Tibial nerve (tissue), 4 donors: ENCODE results near the gene PYGL. TPM values are rescaled to one million over a fixed set of nuclear protein-coding genes. Genes with fewer than 3 reads are reported as not detected.
A peak's percentile ranks its signal among the peaks of the same experiment; 100 is the strongest.

Experiments used
- DNase-seq, 2 donors: peaks; one replicate each; pipeline ENCODE4 v3.0.0-alpha.2; 2019; ENCODE audit warnings: low spot score in 2 of 2
- H3K27ac ChIP-seq, 4 donors: fragments of 200-600 bp; sonication (generic) in 3 of 4; one replicate each; pipeline ENCODE4 v1.5.1; 2017 to 2019; ENCODE audit warnings: mild to moderate bottlenecking in 1 of 4
- H3K27me3 ChIP-seq, 2 donors: fragments of 200-600 bp; sonication (generic) in 1 of 2; one replicate each; pipeline versions ENCODE4 v1.5.1 to v1.6.0; 2017 to 2019
- H3K36me3 ChIP-seq, 3 donors: fragments of 200-600 bp; sonication (generic); one replicate each; pipeline ENCODE4 v1.5.1; 2018 to 2019
- H3K4me1 ChIP-seq, 4 donors: fragments of 200-600 bp; sonication (generic) in 3 of 4; one replicate each; pipeline ENCODE4 v1.5.1; 2017 to 2019
- H3K4me3 ChIP-seq, 4 donors: fragments of 200-600 bp; sonication (generic) in 3 of 4; one replicate each; pipeline ENCODE4 v1.5.1; 2017 to 2019; ENCODE audit warnings: mild to moderate bottlenecking in 1 of 4, moderate library complexity in 1 of 4
- H3K9me3 ChIP-seq, 4 donors: fragments of 200-600 bp; sonication (generic) in 3 of 4; one replicate each; pipeline ENCODE4 v1.5.1; 2017 to 2019
- CTCF ChIP-seq, 5 experiments: fragments of 200-600 bp in 3 of 5; fragments of 450-650 bp in 2 of 5; sonication (generic) in 3 of 5; IDR thresholded peaks; one replicate each; pipeline ENCODE4 v1.5.1; 2016 to 2019; ENCODE audit warnings: antibody characterized with exemption in 5 of 5, mild to moderate bottlenecking in 3 of 5, moderate library complexity in 2 of 5
- EP300 ChIP-seq, 2 donors: sonication (generic); formaldehyde crosslinking; IDR thresholded peaks; one replicate each; pipeline ENCODE4 v1.6.1; 2017; ENCODE audit warnings: antibody characterized with exemption in 2 of 2, mild to moderate bottlenecking in 1 of 2
- POLR2A ChIP-seq, 2 donors: fragments of 450-650 bp; IDR thresholded peaks; one replicate each; pipeline ENCODE4 v1.6.1; 2017; ENCODE audit warnings: antibody characterized with exemption in 2 of 2, mild to moderate bottlenecking in 2 of 2, moderate library complexity in 2 of 2
- WGBS, 2 donors: methylation state at CpG; one replicate each; pipeline ENCODE4 v1.1.5; 2018; 5-methylcytosine and 5-hydroxymethylcytosine counted together
- total RNA-seq, 4 donors: library from RNA; depleted of rRNA; stranded (reverse); fragments of >200 nt; gene quantifications; one replicate each; pipeline ENCODE4 v1.1.0, GENCODE V29; 2016

PYGL gene
- total RNA-seq, 4 donors from 2014 or later: 50.0 to 112 (median 74.3) TPM

GRCh38 chr14:50932592-50933495, 11.4 kb downstream of the PYGL start:
- 82 to 84% methylated on average over 4 of the region's 4 CpGs for WGBS, 2 donors
- peaks cover 0 to 78% (median 0%) of the 10 kb centered on the region in 3 donors for H3K36me3 ChIP-seq

GRCh38 chr14:50932156-50932555, 12.1 kb downstream of the PYGL start:
- H3K4me3 ChIP-seq: no peak overlapping the region
- TF ChIP-seq POLR2A (IDR thresholded peaks at IDR 0.05) (no peak), CTCF (IDR thresholded peaks at IDR 0.05) (no peak), EP300 (IDR thresholded peaks at IDR 0.05) (no peak)
- H3K9me3 ChIP-seq: no peaks in the 10 kb centered on the region
- H3K27ac ChIP-seq: no peak overlapping the region
- peaks cover 0 to 85% (median 0%) of the 10 kb centered on the region in 3 donors for H3K36me3 ChIP-seq
- no peak for DNase-seq
- H3K27me3 ChIP-seq: no peaks in the 10 kb centered on the region
- H3K4me1 ChIP-seq: peaks cover 0 to 3% (median 0%) of the 10 kb centered on the region in 4 donors
- 69 to 82% methylated on average over 1 of the region's 1 CpG for WGBS, 2 donors

More at GRCh38 chr14:50932592-50933495, 11.4 kb downstream of the PYGL start:
- Histone ChIP-seq H3K27ac (no peak overlapping the region), H3K4me1 (peaks cover 0 to 7% (median 0%) of the 10 kb centered on the region in 4 donors), H3K9me3 (no peaks in the 10 kb centered on the region), H3K27me3 (no peaks in the 10 kb centered on the region), H3K4me3 (no peak overlapping the region)
- no peak for DNase-seq
- no peak for TF ChIP-seq EP300 (IDR thresholded peaks at IDR 0.05)
- TF ChIP-seq POLR2A (IDR thresholded peaks at IDR 0.05): no peak
- TF ChIP-seq CTCF (IDR thresholded peaks at IDR 0.05): no peak

GRCh38 chr14:50931559-50931958, 12.7 kb downstream of the PYGL start:
- no peak for DNase-seq
- TF ChIP-seq EP300 (IDR thresholded peaks at IDR 0.05) (no peak), CTCF (IDR thresholded peaks at IDR 0.05) (no peak), POLR2A (IDR thresholded peaks at IDR 0.05) (no peak)
- Histone ChIP-seq H3K27ac (no peak overlapping the region), H3K4me1 (peaks cover 0 to 3% (median 0%) of the 10 kb centered on the region in 4 donors), H3K27me3 (no peaks in the 10 kb centered on the region), H3K4me3 (no peak overlapping the region), H3K9me3 (no peaks in the 10 kb centered on the region), H3K36me3 (peaks cover 0 to 87% (median 0%) of the 10 kb centered on the region in 3 donors)
- 95 to 96% methylated on average over 3 of the region's 3 CpGs for WGBS, 2 donors

- WGBS, 2 donors: 66 to 95% methylated on average over 2 of the region's 2 CpGs
- no peaks in the 10 kb centered on the region for H3K9me3 ChIP-seq
- H3K27ac ChIP-seq: no peak overlapping the region
- peaks cover 0 to 76% (median 0%) of the 10 kb centered on the region in 3 donors for H3K36me3 ChIP-seq
- no peaks in the 10 kb centered on the region for H3K27me3 ChIP-seq
- H3K4me3 ChIP-seq: no peak overlapping the region
- no peak for DNase-seq
- TF ChIP-seq EP300 (IDR thresholded peaks at IDR 0.05) (no peak), CTCF (IDR thresholded peaks at IDR 0.05) (no peak), POLR2A (IDR thresholded peaks at IDR 0.05) (no peak)
- no peaks in the 10 kb centered on the region for H3K4me1 ChIP-seq
These were observed 14.8 kb downstream of the PYGL start for GRCh38 chr14:50929506-50929905.

- no peaks in the 10 kb centered on the region for H3K27me3 ChIP-seq
- 82 to 91% methylated on average over 6 of the region's 6 CpGs for WGBS, 2 donors
- no peaks in the 10 kb centered on the region for H3K9me3 ChIP-seq
- no peak overlapping the region for H3K4me3 ChIP-seq
- peaks cover 0 to 80% (median 0%) of the 10 kb centered on the region in 3 donors for H3K36me3 ChIP-seq
- no peaks in the 10 kb centered on the region for H3K4me1 ChIP-seq
- peak in 1 of 2 donors; percentile 34 for DNase-seq
- H3K27ac ChIP-seq: peak overlapping the region in 1 of 4 donors; percentile 63
- TF ChIP-seq POLR2A (IDR thresholded peaks at IDR 0.05) (no peak), EP300 (IDR thresholded peaks at IDR 0.05) (peak; percentile 37 to 82), CTCF (IDR thresholded peaks at IDR 0.05) (no peak)
These were observed 16.2 kb downstream of the PYGL start for GRCh38 chr14:50928002-50928635.
